Psoas muscle (tissue), 8 donors: Measurements from ENCODE around the gene CASQ2. TPM values are rescaled to one million over a fixed set of nuclear protein-coding genes. Genes with fewer than 3 reads are reported as not detected.

Source experiments
- ATAC-seq, 4 donors: fragments of 200-7000 bp; cut with Tn5 transposase; one replicate each; pipeline ENCODE4 v1.9.1; 2020; ENCODE audit warnings: moderate library complexity in 3 of 4, mild to moderate bottlenecking in 2 of 4
- DNase-seq, 2 donors: peaks; one replicate each; pipeline ENCODE4 v3.0.0-alpha.2; 2020
- H3K27ac ChIP-seq: fragments of 200-600 bp; one replicate; pipeline ENCODE4 v1.8.0; 2022
- H3K27me3 ChIP-seq, 3 donors: fragments of 200-600 bp in 1 of 3; one replicate each; pipeline versions ENCODE4 v1.6.1 to v1.8.0; 2013 to 2022; ENCODE audit warnings: low read length in 2 of 3, mild to moderate bottlenecking in 2 of 3, moderate library complexity in 1 of 3; ENCODE audit not compliant: insufficient read depth in 3 of 3
- H3K36me3 ChIP-seq, 2 donors: fragments of 200-600 bp in 1 of 2; one replicate each; pipeline versions ENCODE4 v1.6.1 to v1.8.0; 2013 to 2022; ENCODE audit warnings: low read depth in 1 of 2, mild to moderate bottlenecking in 1 of 2, moderate library complexity in 1 of 2; ENCODE audit not compliant: insufficient read depth in 1 of 2
- H3K4me1 ChIP-seq: fragments of 200-600 bp; one replicate; pipeline ENCODE4 v1.8.0; 2022
- H3K4me3 ChIP-seq: fragments of 200-600 bp; one replicate; pipeline ENCODE4 v1.8.0; 2022; ENCODE audit warnings: mild to moderate bottlenecking
- H3K9me3 ChIP-seq: fragments of 200-600 bp; one replicate; pipeline ENCODE4 v1.8.0; 2022
- CTCF ChIP-seq: fragments of 200-600 bp; IDR thresholded peaks from one replicate; pipeline ENCODE4 v1.8.0; 2022; ENCODE audit warnings: antibody characterized with exemption
- WGBS, 3 donors: extraction: QIAGEN DNeasy Blood & Tissue Kit; methylation state at CpG; one replicate each; pipeline versions ENCODE4 v1.1.6 to v1.1.7; 2013; 5-methylcytosine and 5-hydroxymethylcytosine counted together
- intact Hi-C, 2 donors: fragments of 100-400 bp; cut with DNase I; formaldehyde crosslinking; loops; one replicate each; pipeline versions ENCODE4 v1.11.0 to v1.14.2; 2022
- polyA plus RNA-seq, 3 donors: library from polyadenylated mRNA; stranded (reverse); fragments of 200-250 nt; gene quantifications; one replicate each; pipeline ENCODE4 v1.2.3, GENCODE V29; 2013
- total RNA-seq, 4 donors: library from RNA; stranded (reverse); fragmentation: NEBNext Ultra II Directional in 2 of 4; extraction: Animal tissue kit (Norgen Biotek cat#: 25700) in 2 of 4; gene quantifications; one replicate each; pipeline versions ENCODE4 v1.2.1 to v1.2.4, GENCODE V29; 2021 to 2023
- donor health status: healthy with polysubstance abuse.
- donor health status: DM: no; HTN: no; CAD: no; lungs with moderate emphysema.
- donor health status: Bipolar disorder and iron deficiency.
- donor health status: healthy.
- donor health status: DM: yes; HTN: yes; CAD: no.
- donor health status: DM: no; HTN: no; CAD: no.
- donor health status: DM: no; HTN: no; CAD: no.
- donor health status: DM: yes; HTN: yes; CAD: no.

Gene CASQ2
- total and polyA plus RNA-seq, 7 donors: 56.4 to 271 (median 84.0) TPM

- intact Hi-C loops: no loop called here
Observed at GRCh38 chr1:115697619-115698018, 70.9 kb downstream of the CASQ2 start.

GRCh38 chr1:115694805-115695204 is 73.7 kb downstream of the CASQ2 start:
- ATAC-seq (no peak), DNase-seq (no peak)
- 82 to 91% (median 86%) methylated on average over 3 of the region's 3 CpGs for WGBS, 3 donors
- TF ChIP-seq CTCF: no peak
- Histone ChIP-seq H3K27ac (no peak overlapping the region), H3K27me3 (peaks cover 0 to 4% (median 0%) of the 10 kb centered on the region in 3 donors), H3K4me1 (no peaks in the 10 kb centered on the region), H3K9me3 (no peaks in the 10 kb centered on the region), H3K4me3 (no peak overlapping the region), H3K36me3 (peaks cover 3 to 22% of the 10 kb centered on the region in 2 donors)
- intact Hi-C loops: no loop called here

More at GRCh38 chr1:115697619-115698018, 70.9 kb downstream of the CASQ2 start:
- peak in 1 of 4 donors; percentile 32 for ATAC-seq
- no peak for TF ChIP-seq CTCF
- no peak for DNase-seq
- H3K4me1 ChIP-seq: no peaks in the 10 kb centered on the region
- 82 to 85% (median 83%) methylated on average over 1 of the region's 1 CpG for WGBS, 3 donors
- no peak overlapping the region for H3K27ac ChIP-seq
- H3K9me3 ChIP-seq: no peaks in the 10 kb centered on the region
- H3K4me3 ChIP-seq: no peak overlapping the region
- H3K27me3 ChIP-seq: no peaks in the 10 kb centered on the region
- H3K36me3 ChIP-seq: peaks cover 0 to 30% of the 10 kb centered on the region in 2 donors

DNA sequence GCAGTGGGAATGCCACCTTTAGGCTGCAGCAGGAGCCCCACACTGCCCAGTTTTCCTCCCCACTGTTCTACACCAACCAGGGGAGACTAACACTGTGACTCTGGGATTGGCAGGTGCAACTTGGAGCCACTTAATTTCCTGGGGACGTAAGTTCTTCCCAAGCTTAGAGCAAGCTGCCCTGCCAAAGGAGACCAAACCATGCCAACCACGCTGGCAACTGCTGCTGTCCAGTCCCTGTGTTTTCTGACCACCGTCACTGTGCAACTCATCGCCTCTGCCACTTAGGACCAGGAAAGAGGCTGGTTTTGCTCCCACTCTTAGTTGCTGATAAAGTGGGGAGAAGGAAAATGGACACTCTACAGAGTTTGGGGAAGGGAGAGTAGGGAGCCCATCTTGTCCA is 76.3 kb downstream of the CASQ2 start:
- intact Hi-C loops: no loop called here
- H3K4me1 ChIP-seq: no peaks in the 10 kb centered on the region
- H3K27ac ChIP-seq: no peak overlapping the region
- no peak for TF ChIP-seq CTCF
- H3K36me3 ChIP-seq: peaks cover 3 to 18% of the 10 kb centered on the region in 2 donors
- H3K4me3 ChIP-seq: no peak overlapping the region
- no peaks in the 10 kb centered on the region for H3K9me3 ChIP-seq
- H3K27me3 ChIP-seq: peaks cover 0 to 4% (median 0%) of the 10 kb centered on the region in 3 donors
- no peak for DNase-seq
- WGBS, 3 donors: 73 to 86% (median 76%) methylated on average over 4 of the region's 4 CpGs
- no peak for ATAC-seq

- peaks cover 3 to 30% of the 10 kb centered on the region in 2 donors for H3K36me3 ChIP-seq
- DNase-seq (no peak), ATAC-seq (no peak)
- no peaks in the 10 kb centered on the region for H3K4me1 ChIP-seq
- intact Hi-C loops: no loop called here
- H3K27me3 ChIP-seq: peaks cover 0 to 4% (median 0%) of the 10 kb centered on the region in 3 donors
- 87 to 90% (median 90%) methylated on average over 8 of the region's 8 CpGs for WGBS, 3 donors
- H3K9me3 ChIP-seq: no peaks in the 10 kb centered on the region
- H3K4me3 ChIP-seq: no peak overlapping the region
- no peak overlapping the region for H3K27ac ChIP-seq
- TF ChIP-seq CTCF: no peak
Observed at GRCh38 chr1:115690972-115691371, 77.5 kb downstream of the CASQ2 start.

- Histone ChIP-seq H3K4me3 (no peak overlapping the region), H3K4me1 (peaks cover 1% of the 10 kb centered on the region), H3K27ac (no peak overlapping the region), H3K27me3 (peaks cover 0 to 4% (median 0%) of the 10 kb centered on the region in 3 donors), H3K36me3 (peaks cover 3 to 37% of the 10 kb centered on the region in 2 donors), H3K9me3 (no peaks in the 10 kb centered on the region)
- DNase-seq (no peak), ATAC-seq (no peak)
- 97 to 100% (median 98%) methylated on average over 3 of the region's 3 CpGs for WGBS, 3 donors
- no peak for TF ChIP-seq CTCF
- intact Hi-C loops: no loop called here
Observed at GRCh38 chr1:115687744-115688143, 80.8 kb downstream of the CASQ2 start.
